PFSK-1 (cell line): ENCODE measurements around the gene PCARE.

Experiments used
- POLR2AphosphoS5 ChIP-seq: IDR thresholded peaks from 2 replicates; pipeline ENCODE4 v1.6.1; 2012; ENCODE audit warnings: low read depth, mild to moderate bottlenecking, control low read depth, low read length, moderate library complexity
- TAF1 ChIP-seq: IDR thresholded peaks from 2 replicates; pipeline ENCODE4 v1.6.1; 2012; ENCODE audit warnings: low read length, control low read depth, borderline replicate concordance; ENCODE audit not compliant: insufficient read depth

DNA sequence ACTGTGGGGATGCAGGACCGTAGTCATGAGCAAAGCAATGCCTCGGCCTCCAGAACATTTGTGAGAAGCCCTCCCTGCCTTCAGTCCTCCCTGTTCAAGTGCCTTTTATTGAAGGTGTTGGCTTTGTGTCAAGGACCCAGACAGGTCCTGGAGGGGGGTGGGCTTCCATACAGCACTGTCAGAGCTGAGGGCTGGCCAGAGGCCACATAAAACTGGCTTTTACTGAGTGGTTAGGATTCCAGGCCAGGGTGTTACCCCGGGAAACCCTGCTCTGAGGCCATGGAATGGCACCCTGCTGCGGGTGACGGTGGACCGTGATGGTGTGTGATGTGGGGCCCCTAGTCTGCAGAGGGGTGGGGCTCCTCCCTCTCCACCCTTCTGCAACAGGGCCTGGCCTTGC, 51.6 kb downstream of the PCARE start:
- TF ChIP-seq TAF1 (no peak), POLR2AphosphoS5 (no peak)
